Measurements from ENCODE around the gene MYBPC2. TPM values are rescaled to one million over a fixed set of nuclear protein-coding genes. Genes with fewer than 3 reads are reported as not detected.

Gene MYBPC2
- total RNA-seq, 1 donor from 2014 or later: not detected

GRCh38 chr19:50449236-50449899, 16.7 kb downstream of the MYBPC2 start:
- Mint-ChIP-seq H3K27ac (ENCODE audit: unreplicated experiment) (no peak overlapping the region), H3K36me3 (ENCODE audit: unreplicated experiment) (no peaks in the 10 kb centered on the region), H3K9me3 (ENCODE audit: unreplicated experiment) (no peaks in the 10 kb centered on the region), H3K27me3 (ENCODE audit: unreplicated experiment) (no peaks in the 10 kb centered on the region), H3K4me1 (ENCODE audit: unreplicated experiment) (no peaks in the 10 kb centered on the region), H3K4me3 (ENCODE audit: unreplicated experiment) (no peak overlapping the region)
- DNase-seq (ENCODE audit: extremely low spot score, unreplicated experiment): no peak
- TF ChIP-seq CTCF (IDR thresholded peaks at IDR 0.05): no peak

DNA sequence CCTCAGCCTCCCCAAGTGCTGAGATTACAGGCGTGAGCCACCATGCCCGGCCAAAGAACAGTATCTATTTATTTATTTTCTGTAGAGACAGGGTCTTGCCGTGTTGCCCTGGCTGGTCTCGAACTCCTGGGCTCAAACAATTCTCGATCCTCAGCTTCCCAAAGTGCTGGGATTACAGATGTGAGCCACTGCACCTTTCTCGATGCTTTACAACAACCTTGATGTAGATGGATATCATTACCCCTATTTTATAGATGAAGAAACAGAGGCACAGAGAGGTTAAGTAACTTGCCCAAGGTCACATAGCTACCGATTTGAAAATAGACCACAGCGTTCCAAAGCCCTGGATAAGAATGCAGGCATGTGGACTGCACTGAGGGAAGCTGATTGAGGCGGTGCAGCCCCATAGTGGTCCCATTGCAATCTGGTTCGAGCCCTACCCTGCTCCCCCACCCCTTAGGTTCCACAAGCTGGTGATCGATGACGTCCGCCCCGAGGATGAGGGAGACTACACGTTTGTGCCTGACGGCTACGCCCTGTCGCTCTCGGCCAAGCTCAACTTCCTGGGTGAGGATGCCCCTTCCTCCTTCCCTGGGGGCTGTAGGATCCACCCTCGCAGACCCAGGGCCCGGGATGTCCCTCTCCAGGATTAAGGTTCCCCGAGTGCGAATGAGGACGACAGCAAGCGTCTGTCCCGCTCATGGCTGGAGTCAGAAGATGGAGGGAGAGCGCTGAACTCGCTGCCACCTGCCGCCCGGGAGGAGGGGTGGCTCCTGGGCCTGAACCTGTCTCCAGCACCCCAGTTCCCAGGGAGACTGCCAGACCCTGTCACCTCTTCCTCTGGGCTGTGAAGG, 17.9 kb downstream of the MYBPC2 start:
- no peak overlapping the region for H3K27ac Mint-ChIP-seq (ENCODE audit: unreplicated experiment)

GRCh38 chr19:50451223-50451534, 18.5 kb downstream of the MYBPC2 start:
- Mint-ChIP-seq H3K4me1 (ENCODE audit: unreplicated experiment) (no peaks in the 10 kb centered on the region), H3K9me3 (ENCODE audit: unreplicated experiment) (no peaks in the 10 kb centered on the region)

More for the DNA sequence above, 17.9 kb downstream of the MYBPC2 start:
- no peaks in the 10 kb centered on the region for H3K9me3 Mint-ChIP-seq (ENCODE audit: unreplicated experiment)
- no peaks in the 10 kb centered on the region for H3K27me3 Mint-ChIP-seq (ENCODE audit: unreplicated experiment)
- no peak for TF ChIP-seq CTCF (IDR thresholded peaks at IDR 0.05)
- H3K36me3 Mint-ChIP-seq (ENCODE audit: unreplicated experiment): no peaks in the 10 kb centered on the region
- no peak for DNase-seq (ENCODE audit: extremely low spot score, unreplicated experiment)
- no peaks in the 10 kb centered on the region for H3K4me1 Mint-ChIP-seq (ENCODE audit: unreplicated experiment)
- no peak overlapping the region for H3K4me3 Mint-ChIP-seq (ENCODE audit: unreplicated experiment)

GRCh38 chr19:50453243-50453642, 20.6 kb downstream of the MYBPC2 start:
- TF ChIP-seq CTCF (IDR thresholded peaks at IDR 0.05): no peak
- no peaks in the 10 kb centered on the region for H3K36me3 Mint-ChIP-seq (ENCODE audit: unreplicated experiment)
- DNase-seq (ENCODE audit: extremely low spot score, unreplicated experiment): no peak
- H3K4me1 Mint-ChIP-seq (ENCODE audit: unreplicated experiment): no peaks in the 10 kb centered on the region
- no peak overlapping the region for H3K4me3 Mint-ChIP-seq (ENCODE audit: unreplicated experiment)
- no peak overlapping the region for H3K27ac Mint-ChIP-seq (ENCODE audit: unreplicated experiment)
- H3K27me3 Mint-ChIP-seq (ENCODE audit: unreplicated experiment): peaks cover 2% of the 10 kb centered on the region
- no peaks in the 10 kb centered on the region for H3K9me3 Mint-ChIP-seq (ENCODE audit: unreplicated experiment)

More at GRCh38 chr19:50451223-50451534, 18.5 kb downstream of the MYBPC2 start:
- no peak for TF ChIP-seq CTCF (IDR thresholded peaks at IDR 0.05)
- Mint-ChIP-seq H3K36me3 (ENCODE audit: unreplicated experiment) (no peaks in the 10 kb centered on the region), H3K27me3 (ENCODE audit: unreplicated experiment) (no peaks in the 10 kb centered on the region), H3K27ac (ENCODE audit: unreplicated experiment) (no peak overlapping the region), H3K4me3 (ENCODE audit: unreplicated experiment) (no peak overlapping the region)
- no peak for DNase-seq (ENCODE audit: extremely low spot score, unreplicated experiment)

DNA sequence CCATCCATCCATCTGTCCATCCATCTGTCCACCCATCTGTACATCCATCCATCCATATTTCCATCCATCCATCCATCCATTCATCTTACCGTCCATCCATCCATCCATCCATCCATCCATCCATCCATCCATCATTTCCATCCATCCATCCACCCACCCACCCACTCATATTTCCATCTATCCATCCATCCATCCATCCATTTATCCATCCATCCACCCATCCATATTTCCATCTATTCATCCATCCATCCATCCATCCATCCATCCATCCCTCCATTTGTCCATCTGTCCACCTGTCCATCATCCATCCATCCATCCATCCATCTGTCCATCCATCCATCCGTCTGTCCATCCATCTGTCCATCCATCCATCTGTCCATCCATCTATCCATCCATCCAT, 23.3 kb downstream of the MYBPC2 start:
- Mint-ChIP-seq H3K4me1 (ENCODE audit: unreplicated experiment) (no peaks in the 10 kb centered on the region), H3K9me3 (ENCODE audit: unreplicated experiment) (no peaks in the 10 kb centered on the region), H3K36me3 (ENCODE audit: unreplicated experiment) (no peaks in the 10 kb centered on the region), H3K27ac (ENCODE audit: unreplicated experiment) (no peak overlapping the region), H3K27me3 (ENCODE audit: unreplicated experiment) (peaks cover 2% of the 10 kb centered on the region), H3K4me3 (ENCODE audit: unreplicated experiment) (no peak overlapping the region)
- DNase-seq (ENCODE audit: extremely low spot score, unreplicated experiment): no peak
- TF ChIP-seq CTCF (IDR thresholded peaks at IDR 0.05): no peak
